ENCODE results near the gene FCRLB.

DNA sequence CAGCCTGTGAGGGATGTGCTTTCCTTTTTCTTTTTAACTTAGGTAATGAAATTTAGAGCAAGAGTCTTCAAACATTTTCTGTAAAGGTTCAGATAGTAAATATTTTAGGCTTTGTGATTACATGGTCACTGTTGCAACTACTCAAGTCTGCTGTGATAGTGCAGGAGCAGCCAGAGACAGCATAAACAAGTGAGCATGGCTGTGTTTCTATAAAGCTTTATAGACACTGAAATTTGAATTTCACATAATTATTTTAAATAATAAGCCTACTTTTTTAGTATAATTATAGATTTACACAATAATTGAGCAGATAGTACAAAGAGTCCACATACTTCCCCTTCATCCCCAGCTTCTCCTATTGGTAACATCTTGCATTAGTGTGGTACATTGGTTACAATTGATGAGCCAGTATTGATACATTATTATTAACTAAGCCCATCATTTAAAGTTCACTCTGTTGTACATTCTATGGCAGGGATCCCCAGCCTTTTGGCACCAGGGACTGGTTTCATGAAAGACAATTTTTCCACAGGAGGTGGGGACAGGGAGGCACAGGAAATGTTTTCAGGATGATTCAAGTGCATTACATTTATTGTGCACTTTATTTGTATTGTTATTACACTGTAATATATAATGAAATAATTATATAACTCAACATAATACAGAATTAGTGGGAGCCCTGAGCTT, 47.8 kb downstream of the FCRLB start:
- TF ChIP-seq LEF1 (IDR thresholded peaks at IDR 0.05; ENCODE audit: borderline replicate concordance) (no peak), ZNF384 (IDR thresholded peaks at IDR 0.05) (no peak)
- TF ChIP-seq, protein P1, sequence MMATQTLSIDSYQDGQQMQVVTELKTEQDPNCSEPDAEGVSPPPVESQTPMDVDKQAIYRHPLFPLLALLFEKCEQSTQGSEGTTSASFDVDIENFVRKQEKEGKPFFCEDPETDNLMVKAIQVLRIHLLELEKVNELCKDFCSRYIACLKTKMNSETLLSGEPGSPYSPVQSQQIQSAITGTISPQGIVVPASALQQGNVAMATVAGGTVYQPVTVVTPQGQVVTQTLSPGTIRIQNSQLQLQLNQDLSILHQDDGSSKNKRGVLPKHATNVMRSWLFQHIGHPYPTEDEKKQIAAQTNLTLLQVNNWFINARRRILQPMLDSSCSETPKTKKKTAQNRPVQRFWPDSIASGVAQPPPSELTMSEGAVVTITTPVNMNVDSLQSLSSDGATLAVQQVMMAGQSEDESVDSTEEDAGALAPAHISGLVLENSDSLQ (IDR thresholded peaks at IDR 0.05) = no peak
